T-helper 2 cell (primary cell): ENCODE data around the gene VWA8.

Experiments used
- DNase-seq, 5 experiments: peaks; one replicate each; pipeline versions ENCODE4 v3.0.0 to v3.0.0-alpha.2; 2012 to 2022

VWA8 gene

DNA sequence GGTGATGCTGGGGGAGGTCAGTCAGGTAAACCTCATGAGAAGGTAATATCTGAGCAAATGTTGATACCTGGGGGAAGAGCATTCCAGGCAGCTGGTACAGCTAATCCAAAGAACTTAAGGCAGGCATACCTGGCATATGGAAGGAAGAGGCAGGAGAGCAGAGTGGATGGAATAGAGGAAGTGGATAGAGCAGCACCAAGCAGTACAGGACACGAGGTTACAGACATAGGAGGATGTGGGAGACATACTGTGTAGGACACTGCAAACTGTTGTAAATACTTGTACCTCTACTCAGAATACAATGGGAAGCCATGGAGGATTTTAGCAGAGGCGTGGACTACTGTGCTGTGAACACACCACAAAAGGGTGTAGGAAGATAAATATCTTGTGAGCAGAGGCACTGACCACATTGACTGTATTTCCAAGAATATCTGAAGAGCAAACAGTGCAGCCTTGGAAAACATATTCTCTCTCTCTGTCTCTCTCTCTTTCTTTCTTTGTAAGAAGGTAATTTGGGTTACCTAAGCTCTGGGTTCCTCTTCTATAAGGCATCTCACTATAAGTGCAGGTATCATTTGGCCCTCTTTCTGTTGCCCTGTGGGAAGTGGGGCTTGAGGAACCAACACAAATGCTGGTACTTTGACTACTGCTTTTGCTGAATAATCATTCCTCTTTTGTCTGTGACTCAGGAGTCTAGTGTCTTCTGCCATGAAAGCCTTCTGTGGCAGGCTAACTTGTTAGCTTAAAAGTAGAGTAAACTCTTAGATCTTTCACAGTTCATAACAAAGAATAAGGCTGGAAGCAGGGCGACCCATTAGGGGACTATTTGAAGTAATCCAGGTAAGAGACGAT, 238.0 kb downstream of the VWA8 start:
- DNase-seq, result peak in 1 of 5 experiments; percentile 0

DNA sequence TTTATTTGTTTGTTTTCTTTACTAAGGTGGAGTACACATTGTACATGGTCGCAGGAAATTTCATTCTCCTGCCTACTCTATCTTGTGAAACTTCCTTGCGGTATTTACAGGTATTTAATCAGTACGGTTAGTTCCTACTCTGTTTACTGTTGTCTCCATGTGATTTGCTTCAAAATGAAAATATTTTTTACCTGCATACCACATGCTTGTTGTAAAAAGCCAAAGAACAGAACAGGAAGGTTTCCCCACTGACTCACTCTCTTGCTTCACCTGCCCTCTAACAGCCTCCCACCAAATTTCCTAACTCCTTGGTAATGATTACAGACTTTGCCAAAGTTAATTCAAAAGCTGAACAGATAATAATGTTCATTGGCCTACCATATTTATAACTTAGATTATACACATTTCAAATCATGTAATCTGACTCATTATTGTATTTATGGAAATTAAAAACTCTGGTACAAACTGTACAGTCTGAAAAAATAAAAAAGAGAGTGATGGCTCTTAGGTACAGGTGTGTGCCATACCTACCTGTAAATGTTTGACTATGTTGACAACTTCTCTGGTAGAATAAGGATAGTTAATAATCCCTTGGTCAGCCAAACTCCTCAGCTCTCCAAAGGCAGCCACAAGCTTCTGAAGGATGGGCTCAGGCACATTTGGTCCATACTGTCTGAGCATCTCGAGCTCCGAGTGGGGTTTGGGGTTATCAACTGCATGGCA, 239.9 kb downstream of the VWA8 start:
- DNase-seq, result no peak

GRCh38 chr13:41716236-41716635, 244.7 kb downstream of the VWA8 start:
- DNase-seq, result no peak

DNA sequence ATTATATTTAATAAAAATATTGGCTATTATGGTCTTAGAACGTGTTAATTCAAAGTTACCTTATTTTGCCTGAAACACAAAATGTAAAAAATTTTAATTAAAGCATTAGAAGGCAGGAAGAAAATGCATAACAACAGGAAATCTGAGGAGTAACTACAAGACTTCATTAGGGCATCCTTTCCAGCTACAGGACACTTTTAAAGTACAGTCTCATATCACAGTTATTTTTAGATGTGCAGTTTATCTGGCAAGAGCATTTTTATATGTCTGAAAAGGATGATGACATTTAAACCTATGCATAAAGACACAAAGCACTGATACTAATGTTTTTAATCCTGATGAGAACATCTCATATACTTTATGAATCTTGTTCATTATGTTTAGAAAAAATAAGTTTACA, 247.5 kb downstream of the VWA8 start:
- DNase-seq, result no peak

- DNase-seq, result no peak
These were observed 250.1 kb downstream of the VWA8 start for GRCh38 chr13:41710771-41711170.

DNA sequence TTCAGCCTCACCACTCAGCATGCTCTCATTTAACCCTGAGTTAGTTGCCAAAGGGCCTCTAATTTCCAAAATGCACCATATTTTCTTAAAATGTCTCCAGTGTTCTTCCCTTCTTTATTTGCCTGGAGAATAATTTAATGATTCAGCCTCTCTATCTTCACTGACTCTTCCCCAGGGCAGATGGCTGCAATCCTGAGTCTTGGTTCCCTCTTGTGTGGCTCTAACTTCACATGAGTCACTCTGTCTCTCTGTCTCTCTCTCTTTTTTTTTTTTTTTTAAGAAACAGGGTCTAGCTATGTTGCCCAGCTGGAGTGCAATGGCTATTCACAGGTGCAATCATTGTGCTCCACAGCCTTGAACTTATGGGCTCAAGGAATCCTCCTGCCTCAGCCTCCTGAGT, 251.4 kb downstream of the VWA8 start:
- DNase-seq, result no peak

DNA sequence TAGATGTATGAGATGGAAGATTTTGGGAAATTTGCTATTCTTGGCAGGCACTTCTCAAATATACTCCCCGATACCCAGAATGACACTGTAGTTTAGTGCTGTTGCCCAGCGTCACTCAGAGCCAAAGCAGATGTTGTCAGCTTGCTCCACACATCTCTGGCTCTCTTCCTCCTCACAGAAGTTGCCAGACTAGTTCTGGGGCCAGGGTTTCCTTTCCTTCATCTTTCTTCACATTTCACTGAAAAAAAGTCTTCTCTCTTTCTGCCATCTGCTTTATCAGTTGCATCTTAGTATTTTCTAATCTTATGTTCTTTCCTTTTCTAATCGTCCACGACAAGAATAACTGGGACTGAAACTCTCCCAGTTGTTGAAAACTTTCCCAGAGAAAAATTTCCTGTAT, 252.2 kb downstream of the VWA8 start:
- no peak for DNase-seq

- DNase-seq, result no peak
These were observed 253.6 kb downstream of the VWA8 start for GRCh38 chr13:41707194-41707821.

DNA sequence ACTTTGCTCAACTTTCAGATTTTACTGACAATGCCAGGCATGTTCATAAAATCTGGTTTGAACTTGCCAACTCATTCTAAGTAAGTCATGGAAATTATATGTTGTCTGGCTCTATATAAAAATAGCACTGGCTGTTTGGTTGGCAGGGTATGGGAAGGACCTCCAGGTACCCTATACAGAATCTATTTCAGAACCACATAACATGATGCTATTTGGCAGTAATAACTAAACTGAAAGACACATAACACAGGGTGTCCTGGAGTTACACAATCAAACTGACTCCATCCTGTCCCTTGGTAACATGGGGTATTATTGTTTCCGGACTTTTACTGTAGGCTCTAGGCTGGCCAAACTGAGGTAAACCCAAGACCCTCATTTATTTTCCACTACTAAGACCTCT, 254.8 kb downstream of the VWA8 start:
- DNase-seq, result no peak

DNA sequence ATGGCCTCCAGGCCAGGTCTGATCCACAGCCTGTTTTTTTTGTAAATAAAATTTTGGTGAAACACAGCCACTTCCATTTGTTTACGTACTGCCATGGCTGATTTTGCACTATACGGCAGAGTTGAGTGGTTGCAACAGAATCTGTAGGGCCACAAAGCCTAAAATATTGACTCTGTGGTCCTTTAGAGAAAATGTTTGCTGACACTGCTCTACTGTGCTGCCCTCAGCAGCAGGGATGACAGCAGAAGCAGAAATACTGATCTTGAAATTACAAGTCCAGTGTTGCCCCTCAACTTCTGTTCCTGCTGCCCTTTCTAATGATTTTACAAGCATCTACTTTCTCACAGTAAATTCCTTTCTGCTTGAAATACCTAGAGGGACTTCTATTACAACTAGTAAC, 258.4 kb downstream of the VWA8 start:
- DNase-seq, result no peak

GRCh38 chr13:41701676-41702075, 259.2 kb downstream of the VWA8 start:
- DNase-seq, result no peak

DNA sequence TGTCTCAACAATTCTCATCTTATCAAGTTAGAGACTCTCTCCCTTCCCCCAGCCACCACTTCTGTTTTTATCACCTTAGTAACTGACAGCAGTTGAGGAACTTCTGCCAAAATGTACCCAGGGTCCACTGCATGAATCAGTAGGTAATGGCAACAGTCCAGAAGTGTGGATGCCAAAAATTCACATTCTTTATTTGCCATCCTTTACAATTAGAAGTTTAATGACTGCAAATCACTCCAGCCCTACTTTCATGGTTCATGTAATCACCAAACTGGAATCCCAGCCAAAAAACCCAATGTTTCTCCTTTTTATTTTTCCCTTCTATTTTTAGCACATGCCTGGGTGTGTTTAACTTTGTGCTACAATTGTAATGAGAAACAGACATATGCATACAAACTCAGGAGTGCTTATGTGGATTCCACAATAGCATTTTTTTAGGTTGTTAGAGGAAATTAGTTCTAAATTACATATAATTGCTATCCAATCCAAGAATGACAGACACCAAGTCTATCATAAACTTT, 260.1 kb downstream of the VWA8 start:
- no peak for DNase-seq

GRCh38 chr13:41699759-41700158, 261.1 kb downstream of the VWA8 start:
- DNase-seq, result no peak

- DNase-seq, result no peak
These were observed 263.3 kb downstream of the VWA8 start for GRCh38 chr13:41697578-41697977.

GRCh38 chr13:41696163-41697003, 264.5 kb downstream of the VWA8 start:
- no peak for DNase-seq

DNA sequence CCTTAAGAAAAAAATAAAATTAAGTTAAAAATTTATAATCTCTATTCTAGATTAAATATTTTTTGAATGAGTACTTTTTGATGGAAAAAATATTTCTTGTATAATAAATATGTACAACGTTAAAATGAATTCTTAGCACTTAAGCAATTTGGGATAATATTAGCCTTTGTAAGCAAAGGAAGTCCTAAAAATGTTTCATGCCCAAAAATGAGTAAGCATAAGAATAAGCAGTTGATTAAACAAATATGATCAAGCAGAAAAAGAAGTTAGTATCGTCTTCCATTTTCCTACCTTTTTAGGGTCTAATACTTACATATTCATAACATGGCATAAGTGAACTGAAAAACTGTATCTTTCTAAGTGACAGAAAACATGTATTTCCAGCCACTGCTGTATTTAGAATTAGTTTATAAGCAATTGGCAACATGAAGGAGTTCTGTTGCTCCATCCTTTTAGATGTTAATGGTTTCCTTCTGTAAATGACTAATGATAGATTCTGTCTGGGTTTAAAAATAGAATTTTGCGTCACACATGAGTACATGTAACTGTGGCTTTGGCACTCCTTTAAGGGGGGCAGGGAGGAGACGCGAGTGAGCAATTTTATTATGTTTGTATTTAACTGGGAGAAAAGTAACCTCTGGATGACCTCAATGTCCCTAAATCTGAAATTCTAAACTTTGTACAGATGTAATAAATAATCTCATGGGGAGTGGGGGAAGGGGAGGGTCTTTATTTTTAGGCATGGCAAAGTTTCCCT, 266.2 kb downstream of the VWA8 start:
- DNase-seq, result no peak

- DNase-seq, result no peak
These were observed 267.5 kb downstream of the VWA8 start for GRCh38 chr13:41693434-41693833.

GRCh38 chr13:41691274-41691673, 269.6 kb downstream of the VWA8 start:
- DNase-seq, result no peak

GRCh38 chr13:41682766-41683165, 278.1 kb downstream of the VWA8 start:
- DNase-seq, result no peak

DNA sequence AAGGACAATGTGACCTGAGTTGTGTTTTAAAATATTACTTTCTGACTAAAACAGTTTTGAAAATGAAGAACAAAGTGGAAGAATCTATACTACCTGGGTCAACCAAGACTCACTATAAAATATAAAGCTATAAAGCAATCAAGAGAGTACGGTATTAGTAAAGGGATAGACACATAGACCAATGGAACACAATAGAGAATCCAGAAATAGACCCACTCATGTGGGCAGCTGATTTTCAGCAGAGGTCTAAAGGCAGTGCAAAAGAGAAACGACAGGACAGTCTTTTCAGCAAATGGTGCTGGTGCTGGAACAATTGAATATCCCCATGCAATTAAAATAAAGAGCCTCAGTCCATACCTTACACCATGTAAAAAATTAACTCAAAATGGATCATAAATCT, 278.9 kb downstream of the VWA8 start:
- no peak for DNase-seq

GRCh38 chr13:41681587-41681986, 279.3 kb downstream of the VWA8 start:
- no peak for DNase-seq

GRCh38 chr13:41680900-41681299, 280.0 kb downstream of the VWA8 start:
- no peak for DNase-seq
